A673 (cell line): ENCODE data around the gene LRRC38.

ENCODE experiments used
- CTCF ChIP-seq: fragments of 300-800, 200-600 bp; sonication (generic); conservative IDR thresholded peaks from 2 replicates; pipeline ENCODE4 v1.5.1; 2017; ENCODE audit warnings: low read depth, mild to moderate bottlenecking, antibody characterized with exemption, low read length, moderate library complexity, mixed read lengths
- EZH2 ChIP-seq: fragments of 200-600 bp; sonication (generic); IDR thresholded peaks from 2 replicates; pipeline ENCODE4 v1.6.1; 2017; ENCODE audit warnings: borderline replicate concordance, low read depth, mild to moderate bottlenecking, mixed read lengths, antibody characterized with exemption, low read length; ENCODE audit not compliant: poor library complexity, severe bottlenecking

- no peak for TF ChIP-seq CTCF
- no peak for TF ChIP-seq EZH2
Measured at GRCh38 chr1:13528320-13528719, 14.5 kb upstream of the LRRC38 start.
